Measurements from ENCODE around the gene SHC4. TPM values are rescaled to one million over a fixed set of nuclear protein-coding genes. Genes with fewer than 3 reads are reported as not detected.

Gene SHC4
- total and polyA plus RNA-seq, 2 of the 13 experiments (the other 11 are each of a cell fraction or from before 2014, with no cell fraction given): 0.04 TPM; not detected in 1

- no TSS peak for BruUV-seq (replicated peaks)
- no peak for DNase-seq (ENCODE audit: low spot score)
- no peaks in the 10 kb centered on the region for H3K9me3 ChIP-seq (ENCODE audit: low read length)
- no peak for TF ChIP-seq ZEB1 (IDR thresholded peaks at IDR 0.05; ENCODE audit: insufficient replicate concordance, low read depth)
- H3K4me2 ChIP-seq (ENCODE audit: low read depth, low read length): no peak overlapping the region
- in situ Hi-C loops (cut with HindIII; ENCODE audit: extremely low pct_ligation_motif_present, low pct_unique_long_range_greater_than_20kb): no loop called here
- intact Hi-C loops (cut with micrococcal nuclease; ENCODE audit: unreplicated experiment): no loop called here
- H3K79me2 ChIP-seq (ENCODE audit: insufficient read depth, low read length): no peaks in the 10 kb centered on the region
- H3K4me1 ChIP-seq (ENCODE audit: insufficient read depth, low read length): 0 out of 2 replicates have a peak, but pooled peaks cover 7% of the 10 kb centered on the region
- ChIA-PET POLR2A (no interaction called here), CTCF (ENCODE audit: low intra/inter-chr PET ratio, low total read pairs) (no interaction called here)
- no peak overlapping the region for H3K4me3 ChIP-seq (replicated peaks in 1 of 3; ENCODE audit: insufficient read depth in 1 of 3, low read depth in 2 of 3, low read length in 3 of 3)
- H2AFZ ChIP-seq (ENCODE audit: low read length): no peak overlapping the region
- H3K27ac ChIP-seq (ENCODE audit: extremely low read length, insufficient read depth, low read length): no peak overlapping the region
- H3K36me3 ChIP-seq (replicated peaks in 1 of 2; ENCODE audit: control insufficient read depth in 1 of 2, insufficient read depth in 2 of 2, low read length in 2 of 2): no peaks in the 10 kb centered on the region
- no peak for FAIRE-seq
- H3K27me3 ChIP-seq (ENCODE audit: control insufficient read depth in 1 of 2, insufficient read depth in 2 of 2, low read length in 2 of 2): peaks cover 0 to 7% of the 10 kb centered on the region in 2 experiments; a peak in 1 of 5 replicates
- ATAC-seq: no peak
- no peaks in the 10 kb centered on the region for H4K20me1 ChIP-seq (ENCODE audit: insufficient read depth, low read length)
- no peak overlapping the region for H3K9ac ChIP-seq (ENCODE audit: insufficient read depth, low read depth, low read length)
- WGBS (ENCODE audit: low lambda C conversion rate): 21% methylated on average over 10 of the region's 10 CpGs
These were observed 73.2 kb downstream of the SHC4 start for GRCh38 chr15:48890375-48890972.

- 53% methylated on average over 3 of the region's 3 CpGs for WGBS (ENCODE audit: low lambda C conversion rate)
- peaks cover 0 to 7% of the 10 kb centered on the region in 2 experiments; a peak in 1 of 5 replicates for H3K27me3 ChIP-seq (ENCODE audit: control insufficient read depth in 1 of 2, insufficient read depth in 2 of 2, low read length in 2 of 2)
- no peaks in the 10 kb centered on the region for H3K9me3 ChIP-seq (ENCODE audit: low read length)
- no peak overlapping the region for H3K4me2 ChIP-seq (ENCODE audit: low read depth, low read length)
- TF ChIP-seq ZNF737 (CRISPR knock-in tag; IDR thresholded peaks at IDR 0.05; ENCODE audit: borderline replicate concordance) (no peak), ATF5 (CRISPR knock-in tag; IDR thresholded peaks at IDR 0.05; ENCODE audit: low read depth) (no peak), FOXP4 (CRISPR knock-in tag; IDR thresholded peaks at IDR 0.05) (no peak), SOX5 (CRISPR knock-in tag; IDR thresholded peaks at IDR 0.05; ENCODE audit: borderline replicate concordance) (no peak), ZBTB26 (CRISPR knock-in tag; IDR thresholded peaks at IDR 0.05; ENCODE audit: borderline replicate concordance) (no peak), TRIM22 (IDR thresholded peaks at IDR 0.05) (no peak), ZNF629 (CRISPR knock-in tag; conservative IDR thresholded peaks at IDR 0.05) (peak; percentile 38; the same call in 1 of the 2 replicates), ZNF883 (CRISPR knock-in tag; IDR thresholded peaks at IDR 0.05; ENCODE audit: not compliant biosample characterization) (no peak)
- H4K20me1 ChIP-seq (ENCODE audit: insufficient read depth, low read length): no peaks in the 10 kb centered on the region
- intact Hi-C loops (cut with micrococcal nuclease; ENCODE audit: unreplicated experiment) (no loop called here), in situ Hi-C loops (cut with HindIII; ENCODE audit: extremely low pct_ligation_motif_present, low pct_unique_long_range_greater_than_20kb) (no loop called here)
- no peak overlapping the region for H3K9ac ChIP-seq (ENCODE audit: insufficient read depth, low read depth, low read length)
- no peaks in the 10 kb centered on the region for H3K79me2 ChIP-seq (ENCODE audit: insufficient read depth, low read length)
- H3K4me1 ChIP-seq (ENCODE audit: insufficient read depth, low read length): 0 out of 2 replicates have a peak, but pooled peaks cover 7% of the 10 kb centered on the region
- DNase-seq (ENCODE audit: low spot score) (no peak), FAIRE-seq (no peak), ATAC-seq (no peak)
- no peak overlapping the region for H3K4me3 ChIP-seq (replicated peaks in 1 of 3; ENCODE audit: insufficient read depth in 1 of 3, low read depth in 2 of 3, low read length in 3 of 3)
- H3K36me3 ChIP-seq (replicated peaks in 1 of 2; ENCODE audit: control insufficient read depth in 1 of 2, insufficient read depth in 2 of 2, low read length in 2 of 2): no peaks in the 10 kb centered on the region
- ChIA-PET CTCF (ENCODE audit: low intra/inter-chr PET ratio, low total read pairs) (no interaction called here), POLR2A (no interaction called here)
- no peak overlapping the region for H2AFZ ChIP-seq (ENCODE audit: low read length)
- no peak overlapping the region for H3K27ac ChIP-seq (ENCODE audit: extremely low read length, insufficient read depth, low read length)
- no TSS peak for BruUV-seq (replicated peaks)
These were observed 73.8 kb downstream of the SHC4 start for GRCh38 chr15:48889925-48890324.
